NCI-H2029 treated with DMSO at 0.1 percent for 48 hours (cell line): Measurements from ENCODE around the gene TSPAN3.

Experiments used
- DNase-seq: peaks from one replicate; lab custom pipeline; 2025; lab: John Stamatoyannopoulos, UW

The TSPAN3 gene

GRCh38 chr15:77084436-77084835 lies 13.5 kb upstream of the TSPAN3 start:
- no peak for DNase-seq

- peak; percentile 59 for DNase-seq
Measured at GRCh38 chr15:77083381-77084160, 12.7 kb upstream of the TSPAN3 start.

GRCh38 chr15:77081971-77082370 lies 11.1 kb upstream of the TSPAN3 start:
- no peak for DNase-seq

- no peak for DNase-seq
Measured at GRCh38 chr15:77076323-77076915, 5.5 kb upstream of the TSPAN3 start.

GRCh38 chr15:77075528-77075927 lies 4.6 kb upstream of the TSPAN3 start:
- no peak for DNase-seq

- no peak for DNase-seq
Measured at GRCh38 chr15:77074350-77074749, 3.4 kb upstream of the TSPAN3 start.

- no peak for DNase-seq
Measured at GRCh38 chr15:77071305-77072223, 655 bp upstream of the TSPAN3 start.

- DNase-seq, result no peak
Measured at GRCh38 chr15:77070180-77070494, 772 bp downstream of the TSPAN3 start.

- peak; percentile 24 for DNase-seq
Measured at GRCh38 chr15:77069521-77070121, 1.3 kb downstream of the TSPAN3 start.

- no peak for DNase-seq
Measured at GRCh38 chr15:77068633-77069032, 2.3 kb downstream of the TSPAN3 start.

GRCh38 chr15:77067691-77068367 lies 3.1 kb downstream of the TSPAN3 start:
- DNase-seq, result no peak

- DNase-seq, result peak; percentile 9
Measured at GRCh38 chr15:77066971-77067690, 3.8 kb downstream of the TSPAN3 start.

- DNase-seq, result no peak
Measured at GRCh38 chr15:77064539-77065308, 6.2 kb downstream of the TSPAN3 start.

GRCh38 chr15:77064063-77064462 lies 6.8 kb downstream of the TSPAN3 start:
- no peak for DNase-seq

GRCh38 chr15:77063249-77063648 lies 7.7 kb downstream of the TSPAN3 start:
- no peak for DNase-seq

- DNase-seq, result no peak
Measured at GRCh38 chr15:77060546-77060945, 10.4 kb downstream of the TSPAN3 start.

- no peak for DNase-seq
Measured at GRCh38 chr15:77059786-77060361, 11.0 kb downstream of the TSPAN3 start.

- no peak for DNase-seq
Measured at GRCh38 chr15:77058468-77058867, 12.4 kb downstream of the TSPAN3 start.

- DNase-seq, result no peak
Measured at GRCh38 chr15:77057685-77058084, 13.2 kb downstream of the TSPAN3 start.

- no peak for DNase-seq
Measured at GRCh38 chr15:77057072-77057471, 13.8 kb downstream of the TSPAN3 start.
